Tongue (tissue), 2 donors: ENCODE measurements around the gene PTPRT. TPM values are rescaled to one million over a fixed set of nuclear protein-coding genes. Genes with fewer than 3 reads are reported as not detected.
A peak's percentile ranks its signal among the peaks of the same experiment; 100 is the strongest.

ENCODE experiments used
- DNase-seq: peaks from one replicate; pipeline ENCODE4 v3.0.0-alpha.2; 2015
- total RNA-seq: library from RNA; depleted of rRNA; stranded (reverse); fragments of >200 nt; gene quantifications from one replicate; pipeline ENCODE4 v1.2.3, GENCODE V29; 2014

Gene PTPRT
- total RNA-seq, 1 donor from 2014 or later, result 0.92 TPM

DNA sequence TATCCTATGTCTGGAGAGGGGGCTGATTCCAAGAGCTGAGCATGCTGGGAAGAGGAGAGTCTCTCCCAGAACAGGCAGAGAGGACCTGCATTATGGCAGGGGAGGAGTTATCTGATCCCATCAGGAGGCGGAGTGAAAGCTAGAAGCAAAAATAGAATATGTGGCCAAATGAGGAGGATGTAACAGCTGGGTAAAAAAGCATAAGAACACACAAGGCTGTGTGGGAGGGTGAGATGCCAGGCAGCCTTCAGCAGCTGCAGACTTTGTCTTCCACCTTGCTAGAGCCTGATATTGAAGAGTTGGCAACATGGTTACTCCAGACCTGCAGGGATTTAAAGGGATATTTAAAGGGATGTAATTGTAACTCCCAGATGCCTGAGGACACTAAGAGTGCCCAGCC, 167.1 kb downstream of the PTPRT start:
- peak; percentile 5 for DNase-seq

DNA sequence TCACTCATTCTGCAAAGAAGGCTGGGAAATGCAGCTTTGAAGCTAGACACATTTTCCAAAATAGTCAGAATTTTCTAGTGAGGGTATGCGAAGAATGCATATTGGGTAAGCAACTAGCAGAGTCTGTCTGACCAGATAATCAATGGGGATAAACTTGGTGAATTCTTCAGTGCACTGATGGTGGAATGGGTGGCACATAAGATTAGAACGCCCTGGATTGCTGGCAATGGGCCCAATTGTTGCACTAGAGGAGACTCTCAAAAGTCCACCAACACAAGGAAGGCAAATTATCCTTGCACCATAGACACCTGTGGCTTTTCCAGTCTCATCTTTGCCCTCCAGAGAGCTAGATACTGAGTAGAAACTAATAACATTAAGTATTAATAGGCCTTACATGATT, 167.6 kb downstream of the PTPRT start:
- DNase-seq, result no peak

DNA sequence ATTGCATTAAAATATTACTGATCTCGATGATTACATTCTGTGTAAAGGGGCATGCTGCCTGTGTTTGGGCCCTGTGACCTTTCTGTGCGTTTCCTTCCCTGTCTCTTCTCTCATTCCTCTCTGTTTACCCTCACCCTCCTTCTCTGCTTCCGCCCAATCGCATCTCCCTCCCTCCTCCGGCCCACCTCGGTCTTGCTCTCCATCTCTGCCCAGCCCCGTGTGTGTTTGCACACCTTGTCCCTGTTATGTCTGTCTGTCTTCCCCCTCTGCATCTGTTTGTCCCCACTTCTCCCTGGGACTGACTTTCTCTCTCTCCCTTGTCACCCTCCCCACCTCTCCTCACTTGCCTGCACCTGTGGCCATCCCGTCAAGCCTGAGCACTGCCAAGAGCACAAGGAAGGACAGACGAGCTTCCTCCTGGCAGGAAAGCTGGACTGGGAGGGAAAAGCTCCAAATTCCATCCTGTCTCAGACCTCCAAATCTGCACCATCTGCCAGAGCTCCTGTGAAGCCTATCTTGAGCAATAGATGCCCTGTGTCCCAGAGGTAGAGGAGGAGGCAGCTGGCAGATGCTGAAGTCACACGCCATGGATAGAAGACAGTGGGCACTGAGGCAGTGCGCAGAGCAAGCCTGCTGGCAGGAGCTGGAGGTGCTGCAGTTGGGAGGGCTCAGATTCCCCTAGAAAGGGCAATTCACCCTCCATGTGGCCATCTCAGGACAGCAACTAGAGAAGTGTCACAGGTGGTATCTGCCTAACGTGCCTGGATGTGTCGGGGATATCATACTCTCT, 172.3 kb downstream of the PTPRT start:
- DNase-seq, result no peak

DNA sequence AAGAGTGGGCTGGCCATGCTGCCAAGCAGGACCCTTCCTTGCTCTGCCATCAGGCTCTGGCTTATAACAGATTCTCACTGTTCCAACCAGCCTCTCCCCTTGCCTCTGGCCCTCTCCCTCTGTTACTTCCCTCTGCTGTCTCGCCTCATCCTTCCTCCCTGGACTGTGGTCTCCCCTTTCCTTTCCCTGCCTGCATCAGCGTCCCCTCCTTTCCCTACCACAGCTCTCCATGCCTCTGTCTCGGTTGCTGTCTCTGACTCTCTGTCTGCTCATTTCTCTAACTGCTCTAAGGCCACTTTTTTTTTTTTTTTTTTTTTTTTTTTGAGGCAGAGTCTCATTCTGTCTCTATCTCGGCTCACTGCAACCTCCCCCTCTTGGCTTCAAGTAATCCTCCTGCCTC, 173.4 kb downstream of the PTPRT start:
- DNase-seq, result no peak

DNA sequence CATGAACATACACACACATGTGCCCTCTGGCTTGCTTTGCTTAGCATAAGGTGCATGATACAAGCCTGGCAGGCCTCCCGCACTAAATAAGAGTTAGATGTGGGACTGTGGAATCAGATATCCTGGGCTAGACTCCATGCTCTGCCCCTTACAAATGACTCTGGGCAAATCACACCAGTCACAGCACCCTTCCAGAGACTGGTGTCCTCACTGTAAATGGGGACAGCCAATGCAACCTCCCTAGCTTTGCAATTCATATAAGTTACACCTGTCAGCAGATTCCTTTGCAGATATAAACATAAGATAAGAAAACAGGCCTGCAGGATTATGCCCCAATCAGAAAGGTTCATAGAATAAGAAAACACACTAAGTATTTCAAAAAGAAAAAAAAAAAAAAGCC, 174.1 kb downstream of the PTPRT start:
- no peak for DNase-seq

DNA sequence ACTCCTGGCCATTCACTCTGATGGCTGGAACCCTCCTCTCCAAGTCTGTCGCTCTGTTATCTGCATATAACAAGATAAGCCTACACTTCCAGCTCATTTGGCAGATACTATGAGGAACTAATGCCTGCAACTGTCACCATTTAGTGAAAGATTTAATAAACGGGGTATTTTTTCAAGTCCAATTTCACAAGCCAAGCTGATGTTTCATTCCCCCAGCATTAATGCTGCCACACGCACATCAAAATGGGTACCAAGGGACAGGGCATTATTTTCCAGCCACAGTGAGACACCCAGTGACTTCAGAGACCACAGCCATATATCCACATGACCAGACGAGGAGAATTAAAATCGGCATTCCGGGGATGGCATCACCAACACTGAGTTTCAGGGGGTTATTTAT, 175.5 kb downstream of the PTPRT start:
- peak; percentile 14 for DNase-seq

DNA sequence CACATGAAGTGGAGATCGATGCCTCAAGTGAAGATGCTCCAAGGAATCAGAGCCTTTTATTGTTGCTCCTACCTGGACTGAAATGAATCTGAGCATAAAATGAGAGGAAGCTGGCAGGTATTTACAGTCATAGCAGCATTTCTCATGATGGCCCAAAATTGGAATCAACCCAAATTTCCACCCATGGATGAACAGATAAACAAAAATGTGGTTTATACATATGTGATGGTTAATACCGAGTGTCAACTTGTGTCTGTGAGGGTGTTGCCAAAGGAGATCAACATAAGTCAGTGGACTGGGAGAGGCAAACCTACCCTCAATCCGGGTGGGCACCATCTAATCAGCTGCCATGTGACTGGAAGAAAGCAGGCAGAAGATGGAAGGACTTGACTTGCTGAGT, 178.2 kb downstream of the PTPRT start:
- no peak for DNase-seq

DNA sequence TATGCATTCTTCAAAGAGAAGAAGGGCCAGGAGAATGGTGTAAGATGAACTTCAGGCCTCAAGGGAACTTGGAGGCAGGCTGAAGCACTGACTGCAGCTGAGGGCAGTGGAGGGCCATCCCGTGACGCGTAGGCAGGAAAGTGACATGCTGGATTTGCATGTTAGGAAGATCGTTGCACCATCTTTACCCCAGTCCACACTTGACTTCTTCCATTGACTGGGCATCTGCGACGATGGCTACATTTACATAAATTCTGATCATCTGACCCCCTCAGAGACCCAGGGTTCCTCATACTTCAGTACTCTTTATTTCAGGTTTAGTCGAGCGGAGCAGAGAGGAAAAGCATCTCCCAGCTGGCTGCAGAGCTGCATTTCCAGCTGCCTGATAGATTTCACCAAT, 180.2 kb downstream of the PTPRT start:
- no peak for DNase-seq

DNA sequence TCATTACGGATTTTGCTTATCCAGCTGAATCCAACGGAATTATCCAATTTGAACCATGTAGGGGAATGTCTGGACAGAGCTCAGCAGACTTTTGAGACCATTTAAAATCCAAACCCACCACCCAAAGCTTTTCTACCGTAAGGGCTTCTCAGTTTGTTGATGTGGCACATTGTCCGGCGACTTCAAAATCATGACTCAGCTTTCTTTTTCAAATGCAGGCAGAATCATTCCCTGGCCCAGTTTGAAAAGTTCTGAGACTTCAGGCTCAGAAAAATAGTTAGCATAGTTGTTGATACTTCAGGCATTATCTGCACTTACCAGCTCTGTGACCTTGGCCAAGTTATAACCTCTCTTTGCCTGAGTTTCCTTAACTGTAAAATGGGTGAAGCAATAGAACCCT, 182.2 kb downstream of the PTPRT start:
- DNase-seq, result no peak

DNA sequence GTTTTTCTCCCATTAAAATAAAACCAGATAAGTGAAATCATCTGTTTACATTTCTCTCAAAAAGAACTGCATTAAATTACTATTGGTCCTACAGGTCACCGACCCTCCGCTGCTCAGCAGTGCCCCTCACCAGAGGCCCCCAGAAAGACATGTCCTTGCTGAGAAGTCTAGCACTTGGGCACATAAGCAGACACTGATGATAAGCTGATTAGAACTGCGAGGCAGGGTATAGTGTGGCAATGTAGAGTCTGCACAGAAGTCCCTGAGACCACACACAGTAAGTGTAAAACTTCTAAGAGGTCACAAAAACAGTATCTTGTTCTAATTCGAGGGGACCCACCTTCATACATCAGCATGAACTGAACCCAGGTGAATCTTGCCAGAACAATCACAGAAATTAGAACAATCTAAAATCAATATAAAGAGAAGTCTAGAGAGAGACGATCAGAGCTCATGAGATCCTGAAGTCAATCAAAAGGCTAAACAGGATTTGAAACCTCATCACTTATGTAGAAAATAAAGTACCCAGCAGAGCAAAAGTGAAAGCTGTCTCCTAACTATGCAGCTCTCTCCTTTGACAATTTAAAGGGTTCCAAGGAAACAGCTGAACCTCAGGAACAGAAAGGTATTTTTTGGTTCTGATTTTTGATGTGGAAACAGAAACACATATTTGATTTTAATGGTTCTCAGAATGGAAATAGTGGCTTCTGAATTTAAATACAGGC, 182.9 kb downstream of the PTPRT start:
- no peak for DNase-seq

DNA sequence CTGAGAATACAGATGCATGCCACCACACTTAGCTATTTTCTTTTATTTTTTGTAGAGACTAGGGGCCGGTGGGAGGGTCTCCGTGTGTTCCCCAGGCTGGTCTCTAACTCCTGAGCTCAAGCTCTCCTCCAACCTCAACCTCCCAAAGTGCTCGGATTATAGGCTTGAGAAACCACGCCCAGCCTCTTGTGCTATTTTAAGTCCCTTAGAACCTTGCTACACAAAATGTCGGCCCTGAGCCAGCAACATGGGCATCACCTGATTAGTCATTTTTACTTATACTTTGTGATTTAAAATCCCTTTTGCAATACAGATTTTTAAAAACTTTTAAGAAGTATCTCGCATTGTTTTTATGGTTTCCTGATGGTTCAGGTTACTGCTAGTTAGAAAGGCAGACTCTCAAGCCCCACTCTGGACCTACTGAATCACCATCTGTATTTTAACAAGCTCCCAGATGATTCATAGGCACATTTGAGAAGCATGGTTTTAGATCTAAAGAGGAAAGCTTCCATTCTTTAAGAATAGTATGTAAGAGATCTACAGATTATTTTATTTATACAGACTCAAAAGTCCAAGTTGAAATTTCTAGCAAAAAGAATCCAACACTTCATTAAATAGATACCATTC, 186.3 kb downstream of the PTPRT start:
- no peak for DNase-seq

DNA sequence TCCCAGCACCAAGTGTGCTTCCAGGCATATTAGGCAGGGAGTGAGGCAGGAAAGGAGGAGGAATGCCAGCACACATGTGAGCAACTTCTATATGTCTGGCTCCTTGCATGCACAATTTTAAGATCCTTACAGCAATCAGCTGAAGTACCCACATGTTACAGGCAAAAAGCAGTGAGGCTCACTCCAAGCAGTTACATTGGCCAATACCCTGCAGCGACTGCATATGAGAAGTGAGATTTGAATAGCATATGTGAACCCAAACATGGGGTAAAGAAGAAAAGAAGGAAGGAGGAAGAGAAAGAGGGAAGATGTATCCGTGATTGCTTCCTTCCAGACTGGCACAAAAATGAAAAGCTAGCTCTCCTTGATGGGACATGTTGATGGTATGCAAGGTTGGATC, 193.6 kb downstream of the PTPRT start:
- no peak for DNase-seq

DNA sequence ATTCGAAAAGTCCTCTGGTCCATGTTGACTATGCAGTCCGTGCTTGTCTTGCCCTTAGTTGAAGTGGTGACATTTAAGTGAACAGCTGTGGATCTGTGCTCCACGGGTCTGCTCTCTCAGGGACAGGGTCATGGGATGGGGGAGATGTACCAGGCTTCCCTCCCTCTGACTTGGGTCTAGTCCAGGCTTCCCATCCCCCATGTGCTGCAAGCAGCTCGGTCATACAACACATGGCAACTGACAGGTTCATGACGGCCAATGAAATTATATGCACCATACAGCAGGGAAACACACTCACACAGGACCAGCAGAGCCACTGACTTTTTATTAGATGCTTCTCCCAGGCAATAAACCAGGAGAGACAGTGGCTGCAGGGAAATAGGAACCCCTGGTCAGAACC, 201.4 kb downstream of the PTPRT start:
- DNase-seq, result no peak

DNA sequence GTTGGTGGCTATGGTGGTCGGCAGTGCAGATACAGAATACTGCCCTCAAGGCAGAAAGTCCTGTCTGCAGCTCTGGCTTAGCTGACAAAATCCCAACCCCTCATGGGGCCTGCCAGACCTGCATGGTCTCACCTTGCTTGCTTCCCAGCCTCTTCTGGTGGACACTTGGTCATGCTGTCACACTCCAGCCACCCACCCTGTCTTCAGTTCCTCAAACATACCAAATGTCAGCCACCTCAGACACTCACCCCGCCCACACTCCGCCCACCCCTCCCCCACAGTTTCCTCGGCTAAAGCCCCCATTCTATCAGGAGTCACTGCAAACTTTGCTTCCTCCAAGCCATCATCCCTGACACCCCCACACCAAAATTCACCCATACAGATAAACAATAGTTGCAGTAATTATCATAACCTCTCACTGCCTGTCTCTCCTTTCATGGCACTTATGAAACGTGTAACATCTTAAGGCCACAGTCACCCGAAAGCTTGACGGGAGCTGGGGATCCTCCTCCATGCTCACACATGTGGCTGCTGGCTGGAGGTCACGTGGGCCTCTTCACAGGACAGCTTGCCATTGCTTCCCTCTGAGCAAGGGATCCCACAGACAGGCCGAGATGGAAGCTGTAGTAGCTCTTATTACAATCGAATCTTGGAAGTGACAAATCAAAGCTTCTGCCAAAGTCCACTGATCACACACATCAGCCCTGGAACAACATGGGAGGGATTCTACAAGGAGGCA, 202.2 kb downstream of the PTPRT start:
- no peak for DNase-seq

DNA sequence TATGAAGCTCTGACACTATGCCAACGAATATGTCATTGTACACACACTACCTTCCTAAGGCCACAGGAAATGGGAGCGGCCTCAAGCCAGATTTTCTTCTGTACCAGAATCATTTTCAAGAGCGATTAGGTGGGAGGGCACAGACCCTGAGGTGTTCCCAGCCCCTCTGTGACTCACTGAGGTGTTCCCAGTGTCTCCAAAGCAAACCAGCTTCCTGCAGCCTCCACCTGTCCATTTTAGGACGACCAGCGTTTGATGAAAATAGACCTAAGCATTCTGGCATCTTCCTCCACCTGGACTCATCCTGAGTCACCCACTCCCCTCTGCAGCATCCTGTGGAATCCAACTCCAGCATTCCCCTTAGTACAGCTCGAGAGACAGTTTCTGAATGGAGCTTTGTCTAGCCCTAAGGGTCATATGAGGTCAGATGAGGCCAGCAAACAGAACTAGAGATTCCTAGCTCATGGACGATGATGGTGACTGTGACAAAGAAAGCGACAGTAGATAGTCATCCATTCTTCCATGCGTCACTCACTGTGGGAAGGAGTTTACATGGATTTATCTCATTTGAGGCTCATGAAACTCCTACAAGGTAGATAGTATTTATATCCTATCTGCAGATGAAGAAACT, 203.4 kb downstream of the PTPRT start:
- DNase-seq, result no peak

DNA sequence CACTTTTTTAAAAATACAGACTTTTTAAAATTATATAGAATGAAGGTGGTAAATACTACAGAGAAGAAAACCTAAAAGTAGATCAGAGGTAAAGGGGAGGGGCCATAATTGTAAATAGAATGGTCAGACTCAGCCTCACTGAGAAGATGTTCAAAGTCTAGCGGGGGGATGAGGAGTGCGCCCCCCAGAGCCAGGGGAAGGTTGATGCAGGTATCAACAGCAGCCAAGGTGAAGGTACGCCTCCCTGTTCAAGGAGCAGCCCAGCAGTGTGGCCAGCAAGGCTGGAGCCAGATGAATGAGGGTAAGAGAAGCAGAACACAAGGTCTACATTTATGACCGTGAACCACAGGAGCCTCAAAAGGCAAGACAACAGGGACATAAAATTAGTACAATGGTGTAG, 204.1 kb downstream of the PTPRT start:
- DNase-seq, result no peak

DNA sequence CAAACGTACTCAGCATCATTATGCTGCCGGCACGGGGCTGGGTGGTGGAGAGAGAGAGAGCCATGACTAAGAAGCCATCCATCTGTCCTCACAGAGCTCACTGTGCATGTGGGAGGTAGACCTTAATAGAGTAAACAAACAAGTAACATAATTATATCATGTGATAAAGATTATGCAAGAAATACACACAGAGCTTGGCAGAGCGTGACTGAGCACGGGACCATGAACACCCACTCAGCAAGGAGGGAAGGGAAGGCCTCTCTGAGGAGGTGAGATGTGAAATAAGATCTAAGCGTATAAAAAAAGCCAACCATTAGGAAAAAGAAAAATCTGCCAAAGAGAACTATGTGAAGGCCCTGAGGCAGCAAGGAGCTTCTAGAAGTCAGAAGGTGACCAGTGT, 207.5 kb downstream of the PTPRT start:
- no peak for DNase-seq

DNA sequence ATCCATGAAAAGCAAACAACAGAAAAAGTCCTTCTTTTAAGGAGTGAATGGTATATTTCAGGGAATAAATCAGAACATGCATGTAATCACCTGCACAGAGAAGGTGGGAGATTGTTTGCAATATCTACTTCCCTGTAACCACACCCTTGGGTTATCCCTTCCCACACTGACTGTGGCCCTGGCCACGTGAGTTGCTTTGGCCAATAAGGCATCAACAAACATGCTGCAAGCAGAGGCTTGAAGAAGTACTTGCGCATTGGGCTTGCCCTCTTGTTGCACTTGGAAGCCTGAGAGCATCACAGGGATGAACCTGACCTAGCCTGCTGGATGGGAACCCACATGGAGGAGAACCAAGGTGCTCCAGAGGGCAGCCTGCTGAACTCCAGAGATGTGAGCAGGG, 208.5 kb downstream of the PTPRT start:
- no peak for DNase-seq

DNA sequence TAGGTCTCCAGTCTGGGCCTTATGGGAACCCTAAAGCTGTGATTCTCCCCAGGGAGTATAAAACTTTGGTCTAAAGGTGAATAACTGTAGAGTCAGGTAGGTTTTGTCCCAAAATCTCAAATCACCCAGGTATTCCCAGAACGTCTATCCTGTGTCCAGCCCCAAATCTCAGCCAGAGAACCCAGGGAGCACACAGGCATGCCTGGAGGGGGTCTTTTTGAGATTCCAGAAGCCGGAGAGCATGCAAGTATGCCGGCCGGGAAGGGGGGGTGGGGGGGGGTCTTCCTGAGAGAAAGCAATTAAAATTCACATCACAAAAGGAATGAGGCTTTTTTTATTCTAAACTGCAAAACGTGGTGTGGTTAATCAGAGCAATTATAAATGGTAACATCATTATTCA, 210.0 kb downstream of the PTPRT start:
- DNase-seq, result no peak

DNA sequence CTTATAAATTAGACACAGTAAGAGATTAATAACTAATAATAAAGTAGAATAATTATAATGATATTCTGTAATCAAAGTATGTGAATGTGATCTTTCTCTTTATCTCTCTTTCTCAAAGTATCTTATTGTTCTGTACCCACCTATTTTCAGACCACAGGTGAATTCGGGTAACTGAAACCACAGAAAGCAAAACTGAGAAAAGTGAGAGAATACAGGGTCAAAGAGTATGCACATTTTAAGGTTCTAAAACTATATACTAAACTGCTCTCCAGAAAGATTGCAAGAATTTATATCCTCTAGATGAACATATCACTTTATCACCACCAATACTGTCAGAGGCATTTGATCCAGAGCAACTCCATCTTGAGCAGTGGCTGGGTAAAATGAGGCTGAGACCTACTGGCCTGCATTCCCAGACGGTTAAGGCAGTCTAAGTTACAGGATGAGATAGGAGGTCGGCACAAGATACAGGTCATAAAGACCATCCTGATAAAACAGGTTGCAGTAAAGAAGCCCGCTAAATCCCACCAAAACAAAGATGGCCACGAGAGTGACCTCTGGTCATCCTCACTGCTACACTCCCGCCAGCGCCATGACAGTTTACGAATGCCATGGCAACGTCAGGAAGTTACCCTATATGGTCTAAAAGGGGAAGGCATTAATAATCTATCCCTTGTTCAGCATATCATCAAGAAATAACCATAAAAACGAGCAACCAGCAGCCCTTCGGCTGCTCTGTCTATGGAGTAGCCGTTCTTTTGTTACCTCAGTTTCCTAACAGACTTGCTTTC, 211.3 kb downstream of the PTPRT start:
- no peak for DNase-seq

DNA sequence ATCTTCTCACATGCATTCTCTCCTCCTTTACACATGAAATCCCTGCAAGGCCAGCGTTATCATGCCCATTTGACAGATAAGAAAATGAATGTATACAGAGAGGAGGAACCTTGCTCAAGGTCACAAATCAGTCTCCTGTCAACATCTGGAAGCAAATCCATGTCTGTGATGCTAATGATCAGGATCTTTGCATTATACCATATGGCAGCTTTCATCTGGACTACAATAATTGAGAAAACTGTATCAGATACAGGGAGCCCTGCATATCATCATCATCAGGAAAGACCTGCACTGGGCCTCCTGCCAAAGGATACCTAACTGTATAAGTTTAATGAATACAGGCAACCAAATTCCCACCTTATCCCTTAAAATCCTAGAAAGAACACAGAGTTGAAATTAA, 213.7 kb downstream of the PTPRT start:
- no peak for DNase-seq

DNA sequence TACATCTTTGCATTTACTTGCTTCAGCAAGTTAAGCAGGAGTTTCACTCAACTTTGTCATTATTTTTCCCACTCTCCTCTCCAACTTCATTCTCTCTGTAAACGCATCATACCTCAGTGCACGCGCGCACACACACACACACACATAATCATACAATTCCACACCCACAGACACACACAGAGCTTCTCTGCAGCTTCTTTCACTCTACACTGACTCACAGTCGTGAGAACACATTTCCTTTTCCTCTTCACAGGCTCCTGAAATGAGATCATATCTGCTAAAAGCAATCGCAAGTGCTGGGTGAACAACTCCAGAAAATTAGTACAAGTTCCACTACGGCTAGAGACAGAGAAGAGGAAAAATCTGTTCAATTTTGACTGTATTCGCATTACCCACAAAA, 215.4 kb downstream of the PTPRT start:
- no peak for DNase-seq
